WTC11 (cell line): ENCODE data around the gene AKAP13.

Source experiments
- CBFB ChIP-seq: sonication (generic); formaldehyde crosslinking; IDR thresholded peaks from 2 replicates; pipeline ENCODE4 v1.8.1; 2022; ENCODE audit warnings: mild to moderate bottlenecking, low read depth, missing genetic modification reagents
- USF2 ChIP-seq: sonication (generic); formaldehyde crosslinking; IDR thresholded peaks from 2 replicates; pipeline ENCODE4 v1.8.1; 2023; ENCODE audit warnings: mild to moderate bottlenecking, missing genetic modification reagents, moderate library complexity
- ZNF138 ChIP-seq: sonication (generic); formaldehyde crosslinking; conservative IDR thresholded peaks from 2 replicates; pipeline ENCODE4 v1.8.1; 2022; ENCODE audit warnings: mild to moderate bottlenecking, moderate library complexity, missing genetic modification reagents

- no peak for TF ChIP-seq USF2
- TF ChIP-seq ZNF138 = no peak
- TF ChIP-seq CBFB (CRISPR knock-in tag) = no peak
Observed at GRCh38 chr15:85582131-85583079, 202.0 kb downstream of the AKAP13 start.
